ENCODE data around the gene KSR2.
"Not testable (repeated sequence)": the region's sequence is repeated elsewhere in the genome, so short reads cannot be mapped to it uniquely, and the experiment has no call there.

The KSR2 gene

DNA sequence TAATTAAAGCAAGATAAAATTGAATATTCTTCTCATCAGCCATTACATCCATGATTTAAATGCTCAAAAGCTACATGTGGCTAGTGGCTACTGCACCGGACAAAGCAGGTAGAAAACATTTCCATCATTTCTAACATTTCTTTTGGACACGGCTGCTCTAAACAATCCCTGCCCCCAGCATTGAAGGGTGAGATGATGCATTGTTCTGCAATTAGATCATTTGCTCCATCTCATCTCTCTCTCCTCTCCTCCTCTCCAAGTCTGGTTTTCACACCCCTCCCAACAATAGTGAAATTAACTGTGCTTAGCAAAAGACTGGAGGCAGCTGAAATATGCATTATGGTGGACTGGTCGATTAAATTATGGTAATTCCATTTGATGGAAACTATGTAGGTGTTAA, 288.5 kb downstream of the KSR2 start:
- no peak for DNase-seq

- DNase-seq, result no peak
These were observed 289.0 kb downstream of the KSR2 start for GRCh38 chr12:117679776-117680175.

DNA sequence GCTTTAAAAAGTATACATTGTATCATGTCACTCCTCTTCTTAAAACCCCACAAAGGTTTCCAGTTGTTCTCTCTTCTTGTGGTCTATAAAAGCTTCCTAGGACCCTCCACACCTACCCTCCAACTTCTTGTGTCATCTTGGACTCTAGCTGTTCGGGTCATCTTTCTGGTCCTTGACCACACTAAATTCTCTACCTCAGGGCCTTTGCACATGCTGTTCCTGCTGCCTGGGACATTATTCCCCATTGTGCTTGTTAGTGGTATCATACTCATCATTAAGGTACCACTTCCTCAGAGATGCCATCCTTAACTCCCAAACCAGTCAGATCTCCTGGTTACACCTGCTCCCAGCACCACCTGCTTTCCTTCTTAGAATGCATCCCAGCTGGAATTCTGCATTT, 294.0 kb downstream of the KSR2 start:
- DNase-seq, result no peak

DNA sequence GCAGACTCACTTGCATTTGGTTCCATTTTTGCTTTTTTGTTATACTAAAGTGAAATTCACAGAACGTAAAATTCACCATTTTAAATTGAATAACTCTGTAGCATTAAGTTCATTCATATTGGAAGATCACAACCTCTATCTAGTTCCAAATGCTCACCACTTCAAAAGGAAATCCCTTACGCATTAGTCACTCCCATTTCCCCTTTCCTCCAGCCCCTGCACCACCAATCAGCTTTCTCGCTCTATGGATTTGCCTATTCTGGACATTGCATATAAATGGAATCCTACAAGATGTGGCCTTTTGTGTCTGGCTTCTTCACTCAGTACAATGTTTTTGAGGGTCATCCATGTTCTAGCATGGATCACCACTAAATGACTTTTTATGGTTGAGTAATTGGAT, 294.5 kb downstream of the KSR2 start:
- DNase-seq, result no peak

- no peak for DNase-seq
These were observed 297.1 kb downstream of the KSR2 start for GRCh38 chr12:117671734-117672133.

DNA sequence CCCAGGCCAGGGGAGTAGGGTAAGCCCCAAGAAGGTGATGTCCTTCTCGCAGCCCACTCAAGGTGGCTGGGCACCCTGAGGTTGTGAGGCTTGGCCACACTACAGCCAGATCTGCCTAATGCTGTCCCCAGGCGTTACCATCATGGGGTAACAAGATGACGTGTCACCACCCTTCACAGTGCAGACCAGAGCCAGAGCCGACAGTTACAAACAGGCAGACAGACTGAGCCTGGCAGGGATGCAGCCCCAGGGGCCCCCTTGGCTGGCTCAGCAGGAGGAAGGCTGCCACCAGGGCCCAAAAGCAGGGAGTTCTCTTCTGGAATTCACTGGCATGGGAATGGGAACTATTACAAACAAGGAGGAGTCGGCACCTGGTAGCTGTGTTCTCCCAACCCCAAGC, 304.6 kb downstream of the KSR2 start:
- no peak for DNase-seq

DNA sequence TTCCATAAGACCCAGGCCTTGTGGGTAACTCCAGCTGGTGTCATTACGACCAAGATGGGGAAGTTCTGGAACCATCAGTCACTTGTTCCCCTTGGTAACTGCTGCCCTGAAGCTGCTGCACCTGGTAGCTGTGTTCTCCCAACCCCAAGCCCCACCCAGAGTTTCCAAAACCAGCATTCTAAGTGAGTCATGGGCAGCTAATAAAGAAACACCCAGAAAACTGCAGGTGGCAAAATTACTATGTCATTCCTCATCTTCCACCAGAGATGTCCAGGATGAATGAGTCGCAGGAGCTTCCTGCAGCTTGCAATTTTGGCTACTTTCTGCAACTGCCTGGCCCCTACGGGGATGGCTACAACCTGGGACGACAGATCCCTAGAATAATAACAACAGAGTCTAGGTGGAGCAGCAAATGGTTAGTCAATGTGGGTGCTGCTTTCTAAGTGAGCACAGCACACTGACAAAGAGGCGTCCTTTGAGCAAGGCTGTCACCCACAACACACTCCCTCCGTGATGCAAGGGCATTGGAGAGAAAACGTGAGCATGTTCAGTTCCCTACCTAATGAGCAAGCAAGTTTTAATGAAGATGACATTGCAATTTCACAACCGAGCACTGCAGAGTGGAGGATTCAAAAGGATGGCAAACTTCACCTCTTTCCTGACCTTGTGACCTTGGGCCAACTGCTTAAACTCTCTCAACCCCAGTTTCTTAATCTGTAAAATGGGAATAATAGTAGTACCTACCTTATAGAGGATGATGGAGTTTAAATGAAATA, 306.0 kb downstream of the KSR2 start:
- peak; percentile 18 for DNase-seq

- DNase-seq, result no peak
These were observed 306.6 kb downstream of the KSR2 start for GRCh38 chr12:117662220-117662619.

GRCh38 chr12:117661471-117661870, 307.3 kb downstream of the KSR2 start:
- no peak for DNase-seq

DNA sequence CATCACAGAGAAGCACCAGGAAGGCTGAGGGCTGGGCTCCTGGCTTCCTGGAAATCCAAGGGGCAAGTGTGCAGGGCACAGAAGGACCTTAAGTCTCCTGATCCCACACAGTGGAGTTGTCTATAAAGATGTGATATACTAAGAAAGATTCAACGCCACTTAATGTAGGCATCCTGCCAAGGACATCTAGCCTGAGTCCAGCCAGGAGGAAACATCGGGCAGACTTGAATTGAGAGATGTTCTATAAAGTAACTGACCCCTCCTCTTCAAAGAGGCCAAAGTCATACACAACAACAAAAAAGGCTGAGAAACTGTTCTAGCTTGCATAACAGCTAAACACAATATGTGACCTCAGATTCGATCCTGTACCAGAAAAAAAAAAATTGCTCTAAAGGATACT, 307.9 kb downstream of the KSR2 start:
- no peak for DNase-seq

DNA sequence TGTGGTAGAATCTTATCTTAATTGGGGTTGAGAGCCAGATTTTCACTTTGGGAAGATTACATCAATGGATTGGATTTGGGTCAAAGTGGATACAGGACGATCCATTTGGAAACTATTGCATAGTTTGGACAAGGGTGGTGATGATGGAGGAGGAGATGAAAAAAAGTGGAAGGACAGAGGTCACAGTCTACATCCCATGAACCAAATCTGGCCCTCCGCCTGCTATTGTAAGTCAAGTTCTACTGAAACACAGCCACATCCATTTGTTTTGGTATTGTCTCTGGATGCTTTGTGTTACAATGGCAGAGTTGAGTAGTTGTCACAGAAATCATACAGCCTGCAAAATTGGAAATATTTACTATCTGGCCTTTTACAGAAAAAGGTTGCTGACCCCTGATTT, 310.6 kb downstream of the KSR2 start:
- no peak for DNase-seq

- DNase-seq, result no peak
These were observed 319.0 kb downstream of the KSR2 start for GRCh38 chr12:117649796-117650195.

- no peak for DNase-seq
These were observed 322.3 kb downstream of the KSR2 start for GRCh38 chr12:117646520-117646919.

GRCh38 chr12:117645473-117645872, 323.3 kb downstream of the KSR2 start:
- no peak for DNase-seq

GRCh38 chr12:117643971-117644370, 324.8 kb downstream of the KSR2 start:
- no peak for DNase-seq

GRCh38 chr12:117641885-117642284, 326.9 kb downstream of the KSR2 start:
- DNase-seq, result no peak

GRCh38 chr12:117640511-117640910, 328.3 kb downstream of the KSR2 start:
- DNase-seq, result no peak

DNA sequence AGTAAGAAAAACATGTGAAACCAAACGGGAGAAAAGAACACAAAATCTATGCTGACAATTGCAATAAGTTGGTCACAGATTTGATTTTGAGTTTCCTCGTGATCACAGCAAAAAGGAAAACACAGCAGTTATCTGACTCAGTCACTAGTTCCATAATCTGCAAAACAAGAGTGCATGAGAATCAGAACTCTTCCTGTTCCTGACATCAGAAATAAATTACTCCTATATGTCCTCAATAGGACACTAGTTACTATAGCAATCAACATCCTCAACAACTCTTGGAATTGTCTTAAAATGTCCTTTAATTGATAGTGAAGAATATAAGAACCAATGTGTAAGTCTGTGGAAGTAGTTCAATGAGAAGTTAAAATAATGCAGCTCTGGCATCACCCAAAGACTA, 339.3 kb downstream of the KSR2 start:
- DNase-seq, result no peak

- DNase-seq, result not testable (repeated sequence)
These were observed 340.1 kb downstream of the KSR2 start for GRCh38 chr12:117628711-117629110.

GRCh38 chr12:117622741-117623140, 346.0 kb downstream of the KSR2 start:
- DNase-seq, result no peak

GRCh38 chr12:117622087-117622486, 346.7 kb downstream of the KSR2 start:
- DNase-seq, result no peak

DNA sequence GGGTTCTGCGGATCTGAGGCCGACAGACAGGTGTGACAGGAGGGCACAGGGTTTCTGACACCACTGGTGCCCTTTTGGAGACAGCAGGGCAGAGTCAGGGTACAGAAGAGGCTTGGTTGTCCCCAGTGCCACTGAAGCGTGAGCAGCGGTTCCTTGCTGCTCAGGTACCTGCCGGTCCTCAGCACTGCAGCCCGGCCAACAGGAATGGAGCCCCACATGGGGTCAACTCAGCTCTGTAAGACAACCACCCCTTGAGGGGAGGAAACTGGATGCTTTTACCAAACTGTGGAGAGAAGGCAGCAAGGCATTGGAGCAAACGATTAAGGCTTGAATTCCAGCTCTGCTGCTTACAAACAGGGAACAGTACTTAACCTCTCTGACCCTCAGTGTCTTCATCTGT, 361.0 kb downstream of the KSR2 start:
- DNase-seq, result no peak

- DNase-seq, result no peak
These were observed 361.8 kb downstream of the KSR2 start for GRCh38 chr12:117606945-117607344.

GRCh38 chr12:117606024-117606423, 362.8 kb downstream of the KSR2 start:
- no peak for DNase-seq
